Endodermal cell (in vitro differentiated cells): ENCODE measurements around the gene MED14. TPM values are rescaled to one million over a fixed set of nuclear protein-coding genes. Genes with fewer than 3 reads are reported as not detected.

ENCODE experiments used
- DNase-seq: peaks from one replicate; pipeline ENCODE4 v3.0.0-alpha.2; 2017
- H3K27ac ChIP-seq: 2 replicates; pipeline ENCODE4 v1.5.1; 2013; ENCODE audit warnings: mild to moderate bottlenecking, low read depth, low read length, moderate library complexity
- H3K27me3 ChIP-seq: 2 replicates; pipeline ENCODE4 v1.6.1; 2013; ENCODE audit warnings: mild to moderate bottlenecking, low read length, moderate library complexity; ENCODE audit not compliant: insufficient read depth, control insufficient read depth, poor library complexity, severe bottlenecking
- H3K36me3 ChIP-seq: 2 replicates; pipeline ENCODE4 v1.7.0; 2013; ENCODE audit warnings: mild to moderate bottlenecking, low read length, moderate library complexity; ENCODE audit not compliant: control insufficient read depth, insufficient read depth
- H3K4me1 ChIP-seq: one replicate; pipeline ENCODE4 v1.7.0; 2013; ENCODE audit warnings: low read length; ENCODE audit not compliant: control insufficient read depth, insufficient read depth
- H3K4me3 ChIP-seq: 2 replicates; pipeline ENCODE4 v1.5.1; 2013; ENCODE audit warnings: mild to moderate bottlenecking, low read length, moderate library complexity
- H3K9ac ChIP-seq: 2 replicates; pipeline ENCODE4 v1.6.1; 2013; ENCODE audit warnings: mild to moderate bottlenecking, low read length, moderate library complexity; ENCODE audit not compliant: poor library complexity, severe bottlenecking; ENCODE audit errors: extremely low read depth
- H3K9me3 ChIP-seq: 2 replicates; pipeline ENCODE4 v1.6.1; 2013; ENCODE audit warnings: mild to moderate bottlenecking, low read length, moderate library complexity; ENCODE audit not compliant: control insufficient read depth
- H3K27ac Mint-ChIP-seq: 2 replicates; pipeline ENCODE4 v1.8.0; 2020; ENCODE audit warnings: mixed read lengths
- H3K27me3 Mint-ChIP-seq: 2 replicates; pipeline ENCODE4 v1.8.0; 2021; ENCODE audit warnings: mild to moderate bottlenecking, mixed read lengths; ENCODE audit not compliant: insufficient read depth
- H3K36me3 Mint-ChIP-seq: 2 replicates; pipeline ENCODE4 v1.8.0; 2020; ENCODE audit warnings: low read depth, mixed read lengths
- H3K4me1 Mint-ChIP-seq: 2 replicates; pipeline ENCODE4 v1.8.0; 2020; ENCODE audit warnings: mixed read lengths
- H3K4me3 Mint-ChIP-seq: 2 replicates; pipeline ENCODE4 v1.8.0; 2020; ENCODE audit warnings: mild to moderate bottlenecking, moderate library complexity, mixed read lengths
- H3K9me3 Mint-ChIP-seq: 2 replicates; pipeline ENCODE4 v1.8.0; 2020; ENCODE audit warnings: mild to moderate bottlenecking, mixed read lengths
- WGBS, 2 experiments: methylation state at CpG; one replicate each; pipeline versions ENCODE4 v1.1.5 to v1.1.7; 2013; ENCODE audit warnings: missing lambda C conversion rate in 2 of 2, mixed read lengths in 1 of 2; ENCODE audit not compliant: insufficient coverage in 1 of 2, insufficient read length in 1 of 2; 5-methylcytosine and 5-hydroxymethylcytosine counted together
- total RNA-seq, 2 donors: library from RNA; stranded (reverse); fragmentation: NEBNext Ultra II Directional in 1 of 2; extraction: Animal tissue kit (Norgen Biotek cat#: 25700) in 1 of 2; gene quantifications; 2 replicates in 1 of 2; 3 replicates in 1 of 2; pipeline ENCODE4 v1.2.1, GENCODE V29; 2021
- TF ChIP-seq, protein P1 (sequence below): fragments of 200-600 bp; sonication (generic); conservative IDR thresholded peaks from 2 replicates; pipeline ENCODE4 v1.5.0; 2021; ENCODE audit warnings: antibody characterized with exemption, mild to moderate bottlenecking

Gene MED14
- total RNA-seq, 2 donors from 2014 or later = 50.4 to 53.4 TPM

DNA sequence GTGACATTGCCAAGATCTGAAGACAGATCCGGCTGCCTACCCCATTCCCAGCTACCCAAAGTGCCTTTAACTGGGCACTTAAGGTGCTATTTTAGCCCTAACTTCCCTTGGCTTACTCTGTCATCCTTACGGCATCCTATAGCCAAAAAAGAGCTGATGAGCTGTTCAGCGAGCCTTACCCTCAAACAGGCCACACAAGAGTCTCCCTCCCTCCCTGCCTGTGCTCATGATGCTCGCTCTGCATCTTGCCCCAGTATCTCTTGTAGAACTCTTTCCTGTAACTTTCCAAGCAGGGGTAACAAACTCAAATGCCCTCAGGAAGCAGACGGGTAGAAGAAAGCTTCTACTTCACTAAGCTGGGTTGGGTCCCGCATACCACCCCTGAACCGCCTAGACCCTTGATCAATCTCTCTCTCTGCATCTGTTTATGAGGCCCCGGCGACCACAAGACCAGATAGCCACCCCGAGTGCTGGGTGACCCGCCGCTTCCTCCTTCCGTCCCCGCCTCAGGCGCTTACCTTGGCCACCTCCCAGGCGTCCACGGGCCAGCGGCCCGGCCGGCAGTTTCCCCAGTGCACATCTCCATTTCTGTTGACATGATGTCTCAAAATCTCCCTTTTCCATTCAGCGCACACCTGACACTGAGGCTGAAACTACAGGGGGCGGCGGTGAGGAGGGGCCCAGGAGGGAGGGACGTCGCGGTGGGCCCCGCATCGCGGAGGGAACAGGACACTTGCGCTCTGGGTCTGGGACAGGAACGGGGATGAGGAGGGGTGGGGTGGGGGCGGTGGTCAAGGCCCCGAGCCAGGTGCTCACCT lies 88.6 kb downstream of the MED14 start:
- Histone ChIP-seq H3K4me1 (no peaks in the 10 kb centered on the region), H3K9ac (peak overlapping the region; percentile 49), H3K27ac (no peak overlapping the region), H3K4me3 (peak overlapping the region; percentile 84), H3K36me3 (peaks cover 13% of the 10 kb centered on the region), H3K27me3 (no peaks in the 10 kb centered on the region), H3K9me3 (no peaks in the 10 kb centered on the region)
- TF ChIP-seq, protein P1, sequence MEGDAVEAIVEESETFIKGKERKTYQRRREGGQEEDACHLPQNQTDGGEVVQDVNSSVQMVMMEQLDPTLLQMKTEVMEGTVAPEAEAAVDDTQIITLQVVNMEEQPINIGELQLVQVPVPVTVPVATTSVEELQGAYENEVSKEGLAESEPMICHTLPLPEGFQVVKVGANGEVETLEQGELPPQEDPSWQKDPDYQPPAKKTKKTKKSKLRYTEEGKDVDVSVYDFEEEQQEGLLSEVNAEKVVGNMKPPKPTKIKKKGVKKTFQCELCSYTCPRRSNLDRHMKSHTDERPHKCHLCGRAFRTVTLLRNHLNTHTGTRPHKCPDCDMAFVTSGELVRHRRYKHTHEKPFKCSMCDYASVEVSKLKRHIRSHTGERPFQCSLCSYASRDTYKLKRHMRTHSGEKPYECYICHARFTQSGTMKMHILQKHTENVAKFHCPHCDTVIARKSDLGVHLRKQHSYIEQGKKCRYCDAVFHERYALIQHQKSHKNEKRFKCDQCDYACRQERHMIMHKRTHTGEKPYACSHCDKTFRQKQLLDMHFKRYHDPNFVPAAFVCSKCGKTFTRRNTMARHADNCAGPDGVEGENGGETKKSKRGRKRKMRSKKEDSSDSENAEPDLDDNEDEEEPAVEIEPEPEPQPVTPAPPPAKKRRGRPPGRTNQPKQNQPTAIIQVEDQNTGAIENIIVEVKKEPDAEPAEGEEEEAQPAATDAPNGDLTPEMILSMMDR = no peak
- Mint-ChIP-seq H3K27me3 (no peaks in the 10 kb centered on the region), H3K4me3 (peak overlapping the region; percentile 91), H3K4me1 (peaks cover 14% of the 10 kb centered on the region), H3K36me3 (peaks cover 11% of the 10 kb centered on the region), H3K9me3 (peaks cover 26% of the 10 kb centered on the region), H3K27ac (peak overlapping the region; percentile 93)
- DNase-seq = no peak
- 0 to 7% methylated on average over 3 to 31 of the region's 33 CpGs for WGBS, 2 experiments

DNA sequence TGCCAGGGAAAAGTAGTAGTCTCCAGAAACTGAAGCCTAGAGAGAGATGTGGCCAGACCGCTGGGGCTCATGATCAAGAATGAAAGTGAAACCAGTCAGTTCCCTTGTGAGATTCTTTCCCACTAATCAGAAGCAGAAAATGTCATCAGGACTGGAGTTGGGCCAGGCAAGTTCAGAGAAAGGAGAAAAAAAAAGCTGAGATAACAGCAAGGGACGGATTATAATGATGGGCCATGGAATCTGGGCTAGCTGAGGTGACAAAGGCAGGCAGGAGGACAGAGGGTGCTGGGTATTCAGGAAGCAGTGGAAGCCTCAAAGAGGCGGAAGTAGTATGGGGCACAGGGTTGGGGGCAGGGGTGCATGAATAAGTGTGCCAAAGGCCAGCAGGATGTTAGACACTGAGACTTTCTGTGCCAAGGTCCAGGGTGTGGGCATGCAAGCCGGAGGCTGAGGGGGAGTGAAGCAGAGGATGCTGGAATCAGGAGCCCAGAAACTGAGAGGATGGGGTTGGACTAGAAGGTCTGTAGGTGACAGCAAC lies 90.5 kb downstream of the MED14 start:
- H3K9me3 Mint-ChIP-seq = peaks cover 30% of the 10 kb centered on the region
- peaks cover 13% of the 10 kb centered on the region for H3K36me3 Mint-ChIP-seq
- WGBS, 2 experiments = 89 to 93% methylated on average over 1 to 4 of the region's 4 CpGs
- H3K4me3 Mint-ChIP-seq = peak overlapping the region; percentile 17
- DNase-seq = no peak
- Histone ChIP-seq H3K9ac (no peak overlapping the region), H3K27me3 (no peaks in the 10 kb centered on the region), H3K9me3 (no peaks in the 10 kb centered on the region), H3K4me1 (no peaks in the 10 kb centered on the region), H3K4me3 (peak overlapping the region; percentile 29), H3K27ac (no peak overlapping the region), H3K36me3 (peaks cover 2% of the 10 kb centered on the region)
- H3K4me1 Mint-ChIP-seq = peaks cover 14% of the 10 kb centered on the region
- H3K27ac Mint-ChIP-seq = peak overlapping the region; percentile 39
- TF ChIP-seq, protein P1 = no peak
- H3K27me3 Mint-ChIP-seq = no peaks in the 10 kb centered on the region

DNA sequence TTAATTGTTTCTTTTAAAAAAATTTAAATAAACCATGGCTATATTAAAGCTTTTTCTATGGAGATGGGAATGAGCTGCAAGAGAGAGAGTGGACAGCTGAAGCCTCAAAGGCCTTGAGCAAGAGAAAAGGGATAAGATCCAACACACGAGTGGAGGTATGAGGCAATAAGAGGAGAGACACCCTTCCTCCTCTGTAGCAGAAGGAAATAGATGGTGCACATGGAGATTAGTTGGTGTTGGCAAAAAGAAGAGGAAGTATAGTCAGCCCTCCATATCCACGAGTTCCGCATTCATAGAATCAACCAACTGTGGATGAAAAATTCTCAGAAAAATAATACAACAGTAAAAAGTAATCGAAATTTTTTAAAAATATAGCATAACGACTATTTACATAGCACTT lies 91.2 kb downstream of the MED14 start:
- TF ChIP-seq, protein P1 = no peak
- H3K36me3 ChIP-seq = no peaks in the 10 kb centered on the region
- no peaks in the 10 kb centered on the region for H3K4me1 ChIP-seq
- peaks cover 14% of the 10 kb centered on the region for H3K4me1 Mint-ChIP-seq
- H3K27me3 Mint-ChIP-seq = no peaks in the 10 kb centered on the region
- no peak for DNase-seq
- H3K9me3 ChIP-seq = no peaks in the 10 kb centered on the region
- peaks cover 30% of the 10 kb centered on the region for H3K9me3 Mint-ChIP-seq
- 100% methylated on average over 1 to 3 of the region's 5 CpGs for WGBS, 2 experiments
- H3K4me3 Mint-ChIP-seq = no peak overlapping the region
- H3K9ac ChIP-seq = no peak overlapping the region
- H3K36me3 Mint-ChIP-seq = peaks cover 13% of the 10 kb centered on the region
- H3K27ac ChIP-seq = no peak overlapping the region
- H3K27me3 ChIP-seq = no peaks in the 10 kb centered on the region
- no peak overlapping the region for H3K27ac Mint-ChIP-seq
- H3K4me3 ChIP-seq = no peak overlapping the region
